K562 (cell line): Measurements from ENCODE around the gene ATAD3C. TPM values are rescaled to one million over a fixed set of nuclear protein-coding genes. Genes with fewer than 3 reads are reported as not detected.
A peak's percentile ranks its signal among the peaks of the same experiment; 100 is the strongest.

Source experiments
- ELF1 ChIP-seq: fragments of 200-800 bp; sonication (Bioruptor generic); IDR thresholded peaks from 2 replicates; pipeline ENCODE4 v1.6.1; 2016; ENCODE audit warnings: missing genetic modification characterization, missing compliant biosample characterization
- IRF2 ChIP-seq: sonication (generic); formaldehyde crosslinking; IDR thresholded peaks from 2 replicates; pipeline ENCODE4 v1.8.1; 2022; ENCODE audit warnings: mild to moderate bottlenecking, missing genetic modification reagents
- JUNB ChIP-seq: fragments of 450-650 bp; formaldehyde crosslinking; conservative IDR thresholded peaks from 2 replicates; pipeline ENCODE4 v1.4.0; 2020; ENCODE audit warnings: mild to moderate bottlenecking
- LCOR ChIP-seq: sonication (generic); formaldehyde crosslinking; IDR thresholded peaks from 2 replicates; pipeline ENCODE4 v1.8.0; 2022; ENCODE audit warnings: mild to moderate bottlenecking, missing genetic modification reagents
- MBD2 ChIP-seq: sonication (generic); IDR thresholded peaks from 2 replicates; pipeline ENCODE4 v1.6.1; 2016; ENCODE audit warnings: low read depth, borderline replicate concordance
- MECOM ChIP-seq: fragments of 250-450 bp; sonication (Bioruptor Pico); IDR thresholded peaks from 2 replicates; pipeline ENCODE4 v1.8.0; 2022; ENCODE audit warnings: inconsistent platforms
- MTA3 ChIP-seq: fragments of 450-650 bp; formaldehyde crosslinking; IDR thresholded peaks from 2 replicates; pipeline ENCODE4 v1.6.1; 2017; ENCODE audit warnings: mild to moderate bottlenecking, borderline replicate concordance
- PHB ChIP-seq: fragments of 250-450 bp; sonication (Bioruptor Pico); IDR thresholded peaks from 2 replicates; pipeline ENCODE4 v1.5.0; 2021
- PHF20 ChIP-seq: fragments of 450-650 bp; IDR thresholded peaks from 2 replicates; pipeline ENCODE4 v1.6.1; 2018; ENCODE audit not compliant: partially characterized antibody
- RFX7 ChIP-seq: fragments of 250-450 bp; sonication (Bioruptor Pico); IDR thresholded peaks from 2 replicates; pipeline ENCODE4 v1.5.1; 2021; ENCODE audit warnings: mild to moderate bottlenecking
- SRF ChIP-seq, 2 experiments: fragments of 250-450, 450-650 bp in 1 of 2; sonication (Bioruptor Pico) in 1 of 2; sonication (generic) in 1 of 2; formaldehyde crosslinking; IDR thresholded peaks; 2 replicates each; pipeline versions ENCODE4 v1.5.0 to v1.5.1; 2020 to 2022; ENCODE audit warnings: mild to moderate bottlenecking in 1 of 2, missing genetic modification reagents in 1 of 2
- TEAD2 ChIP-seq: fragments of 450-650 bp; IDR thresholded peaks from 2 replicates; pipeline ENCODE4 v1.6.1; 2016; ENCODE audit warnings: missing genetic modification characterization, control low read depth, missing compliant biosample characterization
- TSC22D4 ChIP-seq: fragments of 450-650 bp; IDR thresholded peaks from 2 replicates; pipeline ENCODE4 v1.6.1; 2016; ENCODE audit warnings: missing genetic modification characterization, missing biosample characterization, control low read depth
- ZNF239 ChIP-seq: fragments of 250-450 bp; sonication (Bioruptor Pico); IDR thresholded peaks from 2 replicates; pipeline ENCODE4 v1.4.0; 2020; ENCODE audit warnings: mild to moderate bottlenecking
- ZNF274 ChIP-seq: IDR thresholded peaks from 2 replicates; pipeline ENCODE4 v1.6.1; 2011; ENCODE audit warnings: low read depth, mild to moderate bottlenecking, low read length, moderate library complexity, borderline replicate concordance
- ZNF384 ChIP-seq: IDR thresholded peaks from 2 replicates; pipeline ENCODE4 v1.6.1; 2012; ENCODE audit warnings: low read depth, low read length, improper control_type of control experiment
- polyA plus RNA-seq, 8 experiments: library from polyadenylated mRNA; depleted of rRNA in 4 of 8; stranded (reverse) in 5 of 8; unstranded in 3 of 8; fragments of >200 nt; fragmentation: Nextera tagmentation in 2 of 8; fragmentation: Illumina TruSeq in 1 of 8; extraction: Ambion mirVana in 2 of 8; extraction: Trizol in 1 of 8; gene quantifications; 2 replicates each; pipeline versions ENCODE4 v1.2.1 to v1.2.3, GENCODE V29; 2011 to 2014; ENCODE audit warnings: inconsistent platforms in 1 of 8, missing spikeins in 1 of 8
- total RNA-seq, 7 experiments: library from RNA; depleted of rRNA in 6 of 7; stranded (reverse); fragments of >200 nt in 6 of 7; fragmentation: Illumina TruSeq in 2 of 7; extraction: Trizol in 2 of 7; gene quantifications; 2 replicates each; pipeline versions ENCODE4 v1.2.1 to v1.2.3, GENCODE V29; 2011 to 2021; ENCODE audit warnings: low replicate concordance in 1 of 7
- TF ChIP-seq, protein P1 (sequence below): fragments of 450-650 bp; IDR thresholded peaks from 2 replicates; pipeline ENCODE4 v1.6.1; 2017; ENCODE audit warnings: mild to moderate bottlenecking, moderate library complexity
- TF ChIP-seq, protein P2 (sequence below): sonication (generic); formaldehyde crosslinking; IDR thresholded peaks from 2 replicates; pipeline ENCODE4 v1.8.0; 2023; ENCODE audit warnings: missing genetic modification reagents, mild to moderate bottlenecking, borderline replicate concordance
- TF ChIP-seq, protein P3 (sequence below): conservative IDR thresholded peaks from 2 replicates; pipeline ENCODE4 v1.6.1; 2011; ENCODE audit warnings: low read depth, mild to moderate bottlenecking, low read length; ENCODE audit not compliant: control insufficient read depth
- TF ChIP-seq, protein P4 (sequence below): fragments of 450-650 bp; formaldehyde crosslinking; IDR thresholded peaks from 2 replicates; pipeline ENCODE4 v1.4.0; 2020; ENCODE audit warnings: mild to moderate bottlenecking, moderate library complexity

Gene ATAD3C
- total and polyA plus RNA-seq, 9 of the 15 experiments (the other 6 are each of a cell fraction or from before 2014, with no cell fraction given) = 0.03 to 0.18 TPM; not detected in 7

DNA sequence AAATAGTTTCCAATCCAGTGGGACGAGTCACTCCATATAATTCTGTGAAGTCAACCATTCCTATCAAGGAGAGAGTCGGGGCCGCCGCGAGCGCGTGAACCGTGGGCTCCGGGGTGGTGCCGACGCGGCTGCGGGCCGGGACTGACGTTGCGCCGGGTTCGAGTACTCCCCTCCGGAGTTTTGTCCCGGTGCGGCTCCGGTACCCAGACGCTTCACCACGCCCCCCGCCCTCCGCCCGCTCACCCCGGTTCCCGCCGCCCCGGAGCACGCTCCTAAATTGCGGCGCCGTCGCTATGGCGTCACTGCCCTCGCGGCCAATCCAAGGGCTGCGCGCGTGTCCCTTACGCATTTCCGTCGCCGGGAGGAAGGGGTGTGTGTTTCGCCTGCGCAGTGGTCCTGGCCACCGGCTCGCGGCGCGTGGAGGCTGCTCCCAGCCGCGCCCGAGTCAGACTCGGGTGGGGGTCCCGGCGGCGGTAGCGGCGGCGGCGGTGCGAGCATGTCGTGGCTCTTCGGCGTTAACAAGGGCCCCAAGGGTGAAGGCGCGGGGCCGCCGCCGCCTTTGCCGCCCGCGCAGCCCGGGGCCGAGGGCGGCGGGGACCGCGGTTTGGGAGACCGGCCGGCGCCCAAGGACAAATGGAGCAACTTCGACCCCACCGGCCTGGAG lies 22.0 kb downstream of the ATAD3C start, which contains the start of gene ATAD3B (continued):
- TF ChIP-seq ZNF274 (no peak), ZNF384 (no peak), IRF2 (no peak), RFX7 (CRISPR knock-in tag) (no peak), LCOR (CRISPR knock-in tag) (peak; percentile 95), TEAD2 (tag) (no peak), PHB (no peak), MTA3 (peak; percentile 96), PHF20 (peak; percentile 96), TSC22D4 (tag) (no peak), MBD2 (peak; percentile 94), ZNF239 (no peak), MECOM (no peak), ELF1 (tag) (no peak), JUNB (CRISPR knock-in tag) (no peak), SRF (CRISPR knock-in tag; IDR thresholded peaks at IDR 0.05) (peak in 1 of 2 experiments; percentile 78; a peak in 2 of 4 replicates)
- TF ChIP-seq, protein P1, sequence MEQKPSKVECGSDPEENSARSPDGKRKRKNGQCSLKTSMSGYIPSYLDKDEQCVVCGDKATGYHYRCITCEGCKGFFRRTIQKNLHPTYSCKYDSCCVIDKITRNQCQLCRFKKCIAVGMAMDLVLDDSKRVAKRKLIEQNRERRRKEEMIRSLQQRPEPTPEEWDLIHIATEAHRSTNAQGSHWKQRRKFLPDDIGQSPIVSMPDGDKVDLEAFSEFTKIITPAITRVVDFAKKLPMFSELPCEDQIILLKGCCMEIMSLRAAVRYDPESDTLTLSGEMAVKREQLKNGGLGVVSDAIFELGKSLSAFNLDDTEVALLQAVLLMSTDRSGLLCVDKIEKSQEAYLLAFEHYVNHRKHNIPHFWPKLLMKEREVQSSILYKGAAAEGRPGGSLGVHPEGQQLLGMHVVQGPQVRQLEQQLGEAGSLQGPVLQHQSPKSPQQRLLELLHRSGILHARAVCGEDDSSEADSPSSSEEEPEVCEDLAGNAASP = no peak
- TF ChIP-seq, protein P2, sequence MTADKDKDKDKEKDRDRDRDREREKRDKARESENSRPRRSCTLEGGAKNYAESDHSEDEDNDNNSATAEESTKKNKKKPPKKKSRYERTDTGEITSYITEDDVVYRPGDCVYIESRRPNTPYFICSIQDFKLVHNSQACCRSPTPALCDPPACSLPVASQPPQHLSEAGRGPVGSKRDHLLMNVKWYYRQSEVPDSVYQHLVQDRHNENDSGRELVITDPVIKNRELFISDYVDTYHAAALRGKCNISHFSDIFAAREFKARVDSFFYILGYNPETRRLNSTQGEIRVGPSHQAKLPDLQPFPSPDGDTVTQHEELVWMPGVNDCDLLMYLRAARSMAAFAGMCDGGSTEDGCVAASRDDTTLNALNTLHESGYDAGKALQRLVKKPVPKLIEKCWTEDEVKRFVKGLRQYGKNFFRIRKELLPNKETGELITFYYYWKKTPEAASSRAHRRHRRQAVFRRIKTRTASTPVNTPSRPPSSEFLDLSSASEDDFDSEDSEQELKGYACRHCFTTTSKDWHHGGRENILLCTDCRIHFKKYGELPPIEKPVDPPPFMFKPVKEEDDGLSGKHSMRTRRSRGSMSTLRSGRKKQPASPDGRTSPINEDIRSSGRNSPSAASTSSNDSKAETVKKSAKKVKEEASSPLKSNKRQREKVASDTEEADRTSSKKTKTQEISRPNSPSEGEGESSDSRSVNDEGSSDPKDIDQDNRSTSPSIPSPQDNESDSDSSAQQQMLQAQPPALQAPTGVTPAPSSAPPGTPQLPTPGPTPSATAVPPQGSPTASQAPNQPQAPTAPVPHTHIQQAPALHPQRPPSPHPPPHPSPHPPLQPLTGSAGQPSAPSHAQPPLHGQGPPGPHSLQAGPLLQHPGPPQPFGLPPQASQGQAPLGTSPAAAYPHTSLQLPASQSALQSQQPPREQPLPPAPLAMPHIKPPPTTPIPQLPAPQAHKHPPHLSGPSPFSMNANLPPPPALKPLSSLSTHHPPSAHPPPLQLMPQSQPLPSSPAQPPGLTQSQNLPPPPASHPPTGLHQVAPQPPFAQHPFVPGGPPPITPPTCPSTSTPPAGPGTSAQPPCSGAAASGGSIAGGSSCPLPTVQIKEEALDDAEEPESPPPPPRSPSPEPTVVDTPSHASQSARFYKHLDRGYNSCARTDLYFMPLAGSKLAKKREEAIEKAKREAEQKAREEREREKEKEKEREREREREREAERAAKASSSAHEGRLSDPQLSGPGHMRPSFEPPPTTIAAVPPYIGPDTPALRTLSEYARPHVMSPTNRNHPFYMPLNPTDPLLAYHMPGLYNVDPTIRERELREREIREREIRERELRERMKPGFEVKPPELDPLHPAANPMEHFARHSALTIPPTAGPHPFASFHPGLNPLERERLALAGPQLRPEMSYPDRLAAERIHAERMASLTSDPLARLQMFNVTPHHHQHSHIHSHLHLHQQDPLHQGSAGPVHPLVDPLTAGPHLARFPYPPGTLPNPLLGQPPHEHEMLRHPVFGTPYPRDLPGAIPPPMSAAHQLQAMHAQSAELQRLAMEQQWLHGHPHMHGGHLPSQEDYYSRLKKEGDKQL (CRISPR knock-in tag) = no peak
- TF ChIP-seq, protein P3, sequence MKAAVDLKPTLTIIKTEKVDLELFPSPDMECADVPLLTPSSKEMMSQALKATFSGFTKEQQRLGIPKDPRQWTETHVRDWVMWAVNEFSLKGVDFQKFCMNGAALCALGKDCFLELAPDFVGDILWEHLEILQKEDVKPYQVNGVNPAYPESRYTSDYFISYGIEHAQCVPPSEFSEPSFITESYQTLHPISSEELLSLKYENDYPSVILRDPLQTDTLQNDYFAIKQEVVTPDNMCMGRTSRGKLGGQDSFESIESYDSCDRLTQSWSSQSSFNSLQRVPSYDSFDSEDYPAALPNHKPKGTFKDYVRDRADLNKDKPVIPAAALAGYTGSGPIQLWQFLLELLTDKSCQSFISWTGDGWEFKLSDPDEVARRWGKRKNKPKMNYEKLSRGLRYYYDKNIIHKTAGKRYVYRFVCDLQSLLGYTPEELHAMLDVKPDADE = peak; percentile 91; the same call in 1 of the 2 replicates
- TF ChIP-seq, protein P4, sequence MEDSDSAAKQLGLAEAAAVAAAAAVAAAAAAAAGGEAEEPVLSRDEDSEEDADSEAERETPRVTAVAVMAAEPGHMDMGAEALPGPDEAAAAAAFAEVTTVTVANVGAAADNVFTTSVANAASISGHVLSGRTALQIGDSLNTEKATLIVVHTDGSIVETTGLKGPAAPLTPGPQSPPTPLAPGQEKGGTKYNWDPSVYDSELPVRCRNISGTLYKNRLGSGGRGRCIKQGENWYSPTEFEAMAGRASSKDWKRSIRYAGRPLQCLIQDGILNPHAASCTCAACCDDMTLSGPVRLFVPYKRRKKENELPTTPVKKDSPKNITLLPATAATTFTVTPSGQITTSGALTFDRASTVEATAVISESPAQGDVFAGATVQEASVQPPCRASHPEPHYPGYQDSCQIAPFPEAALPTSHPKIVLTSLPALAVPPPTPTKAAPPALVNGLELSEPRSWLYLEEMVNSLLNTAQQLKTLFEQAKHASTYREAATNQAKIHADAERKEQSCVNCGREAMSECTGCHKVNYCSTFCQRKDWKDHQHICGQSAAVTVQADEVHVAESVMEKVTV (CRISPR knock-in tag) = no peak
